ENCODE results near the gene CFAP61.

GRCh38 chr20:20331156-20331555 lies 278.8 kb downstream of the CFAP61 start:
- no peak for TF ChIP-seq POLR2AphosphoS5 (IDR thresholded peaks at IDR 0.05; ENCODE audit: low read depth)
- TF ChIP-seq CTCF (conservative IDR thresholded peaks at IDR 0.05; ENCODE audit: low read depth in 2 of 2): no peak
- TF ChIP-seq REST (IDR thresholded peaks at IDR 0.05; ENCODE audit: unreplicated experiment): no peak

All from GM23338 (cell line).